HCT116 (cell line): Measurements from ENCODE around the gene KMT2B. TPM values are rescaled to one million over a fixed set of nuclear protein-coding genes. Genes with fewer than 3 reads are reported as not detected.

Source experiments
- ATAC-seq: fragments of 200-7000 bp; cut with Tn5 transposase; 2 replicates; pipeline ENCODE4 v1.9.1; 2020; ENCODE audit warnings: mild to moderate bottlenecking, moderate library complexity
- BruUV-seq: library from RNA; stranded (reverse); fragments of 400-500 nt; replicated peaks from 2 replicates; lab custom pipeline; 2021; lab: Mats Ljungman, UMichigan
- CTCF ChIA-PET: fragments of 300-600 bp; sonication (Branson Sonifier 250); formaldehyde crosslinking; loops from one replicate; lab custom pipeline; 2021; ENCODE audit warnings: antibody characterized with exemption; lab: Charles Lee
- POLR2A ChIA-PET: fragments of 300-600, 350-600 bp; sonication (Branson Sonifier 250); formaldehyde crosslinking; loops from one replicate; lab custom pipeline; 2021; ENCODE audit warnings: antibody characterized with exemption; lab: Charles Lee
- RAD21 ChIA-PET, 2 experiments: fragments of 300-600 bp; sonication (Branson Sonifier 250); formaldehyde crosslinking; loops; one replicate each; lab custom pipeline; 2023; ENCODE audit warnings: low total read pairs in 2 of 2; ENCODE audit not compliant: uncharacterized antibody in 2 of 2, unreplicated experiment in 2 of 2, low non-redundant PET in 1 of 2; lab: Charles Lee
- DNase-seq: peaks from one replicate; pipeline ENCODE4 v3.0.0-alpha.2; 2010; ENCODE audit warnings: low read depth, low spot score
- H2AFZ ChIP-seq: fragments of 200-600 bp; shearing (Covaris generic), sonication (generic); 2 replicates; pipeline ENCODE4 v1.6.1; 2017; ENCODE audit warnings: low read depth, mixed run types, mixed read lengths, antibody characterized with exemption, low read length; ENCODE audit not compliant: poor library complexity, severe bottlenecking
- H3K27ac ChIP-seq: 2 replicates; pipeline ENCODE4 v1.5.1; 2012; ENCODE audit warnings: low read depth, low read length
- H3K27me3 ChIP-seq: fragments of 200-600 bp; sonication (generic); 2 replicates; pipeline ENCODE4 v1.6.1; 2016; ENCODE audit warnings: mixed run types, low read length, mixed read lengths; ENCODE audit not compliant: insufficient read depth
- H3K36me3 ChIP-seq, 2 experiments: fragments of 200-500 bp in 1 of 2; fragments of 200-600 bp in 1 of 2; sonication (Bioruptor generic) in 1 of 2; sonication (generic) in 1 of 2; 2 replicates each; pipeline versions ENCODE4 v1.5.1 to v1.6.1; 2014 to 2016; ENCODE audit warnings: low read length in 2 of 2, inconsistent platforms in 1 of 2, mixed read lengths in 1 of 2, mixed run types in 1 of 2; ENCODE audit not compliant: insufficient read depth in 2 of 2, control insufficient read depth in 1 of 2
- H3K4me1 ChIP-seq, 2 experiments: fragments of 200-600 bp in 1 of 2; sonication (generic) in 1 of 2; 2 replicates each; pipeline versions ENCODE4 v1.5.1 to v1.6.1; 2012 to 2017; ENCODE audit warnings: low read length in 2 of 2, inconsistent platforms in 1 of 2, mild to moderate bottlenecking in 1 of 2, mixed read lengths in 1 of 2, mixed run types in 1 of 2, moderate library complexity in 1 of 2; ENCODE audit not compliant: insufficient read depth in 2 of 2, control insufficient read depth in 1 of 2
- H3K4me2 ChIP-seq: fragments of 200-600 bp; sonication (generic); 2 replicates; pipeline ENCODE4 v1.6.1; 2017; ENCODE audit warnings: mixed run types, low read length, mixed read lengths
- H3K4me3 ChIP-seq, 2 experiments: fragments of 200-600 bp in 1 of 2; sonication (generic) in 1 of 2; replicated peaks in 1 of 2; 2 replicates each; pipeline ENCODE4 v1.5.1; 2011 to 2016; ENCODE audit warnings: low read length in 2 of 2, control low read depth in 1 of 2, low read depth in 1 of 2, mild to moderate bottlenecking in 1 of 2, mixed read lengths in 1 of 2, mixed run types in 1 of 2
- H3K79me2 ChIP-seq: fragments of 200-600 bp; sonication (generic); 2 replicates; pipeline ENCODE4 v1.6.1; 2017; ENCODE audit warnings: mild to moderate bottlenecking, mixed run types, low read length, moderate library complexity, mixed read lengths; ENCODE audit not compliant: insufficient read depth
- H3K9ac ChIP-seq: fragments of 200-600 bp; sonication (generic); 2 replicates; pipeline ENCODE4 v1.6.1; 2016; ENCODE audit warnings: low read length, mixed read lengths
- H3K9me2 ChIP-seq: fragments of 200-600 bp; sonication (generic), shearing (Covaris generic); 2 replicates; pipeline ENCODE4 v1.6.1; 2017; ENCODE audit warnings: mixed run types, mild to moderate bottlenecking, moderate library complexity; ENCODE audit not compliant: insufficient read depth
- H3K9me3 ChIP-seq, 2 experiments: fragments of 200-500 bp in 1 of 2; fragments of 200-600 bp in 1 of 2; sonication (Bioruptor generic) in 1 of 2; sonication (generic) in 1 of 2; 2 replicates each; pipeline ENCODE4 v1.6.1; 2014 to 2017; ENCODE audit warnings: low read length in 2 of 2, mixed read lengths in 2 of 2, inconsistent platforms in 1 of 2, low read depth in 1 of 2, mild to moderate bottlenecking in 1 of 2, mixed run types in 1 of 2, moderate library complexity in 1 of 2; ENCODE audit not compliant: control insufficient read depth in 1 of 2, insufficient read depth in 1 of 2
- H4K20me1 ChIP-seq: fragments of 200-600 bp; sonication (generic), shearing (Covaris generic); 2 replicates; pipeline ENCODE4 v1.6.1; 2017; ENCODE audit warnings: mixed run types, mild to moderate bottlenecking, moderate library complexity; ENCODE audit not compliant: insufficient read depth
- EGR1 ChIP-seq: IDR thresholded peaks from 2 replicates; pipeline ENCODE4 v1.6.1; 2012; ENCODE audit warnings: low read depth
- ELF1 ChIP-seq: IDR thresholded peaks from 2 replicates; pipeline ENCODE4 v1.6.1; 2012; ENCODE audit warnings: low read depth, borderline replicate concordance
- EZH2phosphoT487 ChIP-seq: fragments of 200-600 bp; IDR thresholded peaks from 2 replicates; pipeline ENCODE4 v1.6.1; 2018; ENCODE audit warnings: antibody characterized with exemption, borderline replicate concordance
- FOSL1 ChIP-seq: IDR thresholded peaks from 2 replicates; pipeline ENCODE4 v1.6.1; 2012; ENCODE audit warnings: low read depth
- POLR2AphosphoS5 ChIP-seq: IDR thresholded peaks from 2 replicates; pipeline ENCODE4 v1.6.1; 2011; ENCODE audit warnings: mild to moderate bottlenecking, low read depth, low read length, moderate library complexity
- SIN3A ChIP-seq: IDR thresholded peaks from 2 replicates; pipeline ENCODE4 v1.6.1; 2012; ENCODE audit warnings: low read depth
- SRF ChIP-seq: IDR thresholded peaks from 2 replicates; pipeline ENCODE4 v1.6.1; 2012; ENCODE audit warnings: low read depth
- YY1 ChIP-seq: IDR thresholded peaks from 2 replicates; pipeline ENCODE4 v1.6.1; 2011; ENCODE audit warnings: low read length, low read depth, moderate library complexity, mild to moderate bottlenecking; ENCODE audit not compliant: insufficient replicate concordance; ENCODE audit errors: extremely low read depth
- ZFX ChIP-seq: fragments of 450-650 bp; IDR thresholded peaks from 2 replicates; pipeline ENCODE4 v1.6.1; 2017
- intact Hi-C: fragments of 100-400 bp; cut with micrococcal nuclease; formaldehyde crosslinking; loops from 2 replicates; pipeline ENCODE4 v1.10.0; 2022
- total RNA-seq: library from RNA; stranded (reverse); gene quantifications from one replicate; pipeline ENCODE4 v1.2.1, GENCODE V29; 2021; ENCODE audit not compliant: unreplicated experiment
- TF ChIP-seq, protein P1 (sequence below), 3 experiments: fragments of 200-600 bp in 1 of 3; sonication (generic) in 1 of 3; IDR thresholded peaks in 2 of 3; conservative IDR thresholded peaks in 1 of 3; 2 replicates each; pipeline ENCODE4 v1.5.1; 2012 to 2017; ENCODE audit warnings: low read depth in 2 of 3, low read length in 2 of 3, antibody characterized with exemption in 1 of 3, borderline replicate concordance in 1 of 3, control low read depth in 1 of 3, mild to moderate bottlenecking in 1 of 3, mixed read lengths in 1 of 3, mixed run types in 1 of 3, moderate library complexity in 1 of 3; ENCODE audit not compliant: insufficient read depth in 1 of 3
- TF ChIP-seq, protein P2 (sequence below): IDR thresholded peaks from 2 replicates; pipeline ENCODE4 v1.6.1; 2011; ENCODE audit warnings: mild to moderate bottlenecking, low read length, moderate library complexity; ENCODE audit not compliant: insufficient replicate concordance; ENCODE audit errors: extremely low read depth
- TF ChIP-seq, protein P3 (sequence below): IDR thresholded peaks from 2 replicates; pipeline ENCODE4 v1.6.1; 2012; ENCODE audit warnings: low read depth

KMT2B gene
- total RNA-seq, 1 experiment from 2014 or later = 29.9 TPM

DNA sequence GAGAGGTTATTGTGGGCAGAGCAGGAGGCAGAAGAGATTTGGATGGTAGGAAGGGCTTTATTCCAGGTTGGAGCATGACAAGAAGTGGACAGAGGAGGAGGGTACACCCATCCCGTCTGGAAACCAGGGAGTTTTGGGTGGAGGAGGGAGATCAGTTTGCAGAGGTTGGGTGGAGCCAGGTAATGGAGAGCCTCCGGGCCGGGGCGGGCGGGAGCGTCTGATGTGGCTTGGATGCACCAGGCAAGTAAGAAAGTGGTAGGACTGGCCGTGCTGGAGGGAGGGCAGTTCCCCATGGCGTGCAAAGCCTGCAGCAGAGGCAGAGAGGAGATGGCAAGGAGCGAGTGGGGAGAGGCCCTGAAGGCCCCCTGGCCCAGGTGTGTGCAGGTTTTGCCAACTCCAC, 13.6 kb downstream of the KMT2B start:
- RAD21 ChIA-PET = no interaction called here
- no peak for TF ChIP-seq SRF
- H3K9me2 ChIP-seq = no peaks in the 10 kb centered on the region
- H3K4me2 ChIP-seq = no peak overlapping the region
- no peak overlapping the region for H3K4me3 ChIP-seq
- no peaks in the 10 kb centered on the region for H3K27me3 ChIP-seq
- intact Hi-C loops = no loop called here
- CTCF ChIA-PET = no interaction called here
- no peak overlapping the region for H3K9ac ChIP-seq
- POLR2A ChIA-PET = no interaction called here
- no peak overlapping the region for H2AFZ ChIP-seq
- no peaks in the 10 kb centered on the region for H3K79me2 ChIP-seq
- DNase-seq (no peak), ATAC-seq (peak; percentile 19; the same call in 1 of the 2 replicates)
- no peaks in the 10 kb centered on the region for H3K4me1 ChIP-seq
- no peak overlapping the region for H3K27ac ChIP-seq
- no TSS peak for BruUV-seq
- H4K20me1 ChIP-seq = no peaks in the 10 kb centered on the region
- H3K9me3 ChIP-seq = no peaks in the 10 kb centered on the region
- peaks cover 44 to 48% of the 10 kb centered on the region in 2 experiments for H3K36me3 ChIP-seq

DNA sequence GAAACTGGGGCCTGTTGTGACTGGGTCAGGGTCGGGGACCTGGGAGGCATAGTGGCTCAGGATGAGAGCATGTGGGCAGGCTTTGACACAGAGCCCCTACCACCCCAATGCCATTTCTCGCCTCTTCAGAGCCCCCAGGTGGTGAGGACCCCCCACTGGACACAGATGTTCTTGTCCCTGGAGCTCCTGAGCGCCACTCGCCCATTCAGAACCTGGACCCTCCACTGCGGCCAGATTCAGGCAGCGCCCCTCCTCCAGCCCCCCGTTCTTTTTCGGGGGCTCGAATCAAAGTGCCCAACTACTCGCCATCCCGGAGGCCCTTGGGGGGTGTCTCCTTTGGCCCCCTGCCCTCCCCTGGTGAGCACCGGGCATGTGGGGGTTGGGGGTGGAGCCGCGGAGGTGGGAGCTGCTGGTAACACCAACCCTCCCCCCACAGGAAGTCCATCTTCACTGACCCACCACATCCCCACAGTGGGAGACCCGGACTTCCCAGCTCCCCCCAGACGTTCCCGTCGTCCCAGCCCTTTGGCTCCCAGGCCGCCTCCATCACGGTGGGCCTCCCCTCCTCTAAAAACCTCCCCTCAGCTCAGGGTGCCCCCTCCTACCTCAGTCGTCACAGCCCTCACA, 14.1 kb downstream of the KMT2B start:
- Histone ChIP-seq H3K27me3 (no peaks in the 10 kb centered on the region), H2AFZ (no peak overlapping the region), H3K4me2 (no peak overlapping the region), H3K4me3 (no peak overlapping the region), H3K4me1 (no peaks in the 10 kb centered on the region), H3K9me3 (no peaks in the 10 kb centered on the region), H3K79me2 (no peaks in the 10 kb centered on the region), H3K27ac (no peak overlapping the region), H4K20me1 (no peaks in the 10 kb centered on the region), H3K9me2 (no peaks in the 10 kb centered on the region), H3K36me3 (peaks cover 45 to 51% of the 10 kb centered on the region in 2 experiments), H3K9ac (no peak overlapping the region)
- ChIA-PET RAD21 (no interaction called here), POLR2A (no interaction called here), CTCF (no interaction called here)
- DNase-seq = no peak
- intact Hi-C loops = no loop called here
- ATAC-seq = no peak
- BruUV-seq = no TSS peak
- TF ChIP-seq SIN3A (no peak), EZH2phosphoT487 (no peak), SRF (no peak), EGR1 (no peak), YY1 (no peak), ZFX (no peak), FOSL1 (no peak), ELF1 (no peak), POLR2AphosphoS5 (no peak)
- TF ChIP-seq, protein P1, sequence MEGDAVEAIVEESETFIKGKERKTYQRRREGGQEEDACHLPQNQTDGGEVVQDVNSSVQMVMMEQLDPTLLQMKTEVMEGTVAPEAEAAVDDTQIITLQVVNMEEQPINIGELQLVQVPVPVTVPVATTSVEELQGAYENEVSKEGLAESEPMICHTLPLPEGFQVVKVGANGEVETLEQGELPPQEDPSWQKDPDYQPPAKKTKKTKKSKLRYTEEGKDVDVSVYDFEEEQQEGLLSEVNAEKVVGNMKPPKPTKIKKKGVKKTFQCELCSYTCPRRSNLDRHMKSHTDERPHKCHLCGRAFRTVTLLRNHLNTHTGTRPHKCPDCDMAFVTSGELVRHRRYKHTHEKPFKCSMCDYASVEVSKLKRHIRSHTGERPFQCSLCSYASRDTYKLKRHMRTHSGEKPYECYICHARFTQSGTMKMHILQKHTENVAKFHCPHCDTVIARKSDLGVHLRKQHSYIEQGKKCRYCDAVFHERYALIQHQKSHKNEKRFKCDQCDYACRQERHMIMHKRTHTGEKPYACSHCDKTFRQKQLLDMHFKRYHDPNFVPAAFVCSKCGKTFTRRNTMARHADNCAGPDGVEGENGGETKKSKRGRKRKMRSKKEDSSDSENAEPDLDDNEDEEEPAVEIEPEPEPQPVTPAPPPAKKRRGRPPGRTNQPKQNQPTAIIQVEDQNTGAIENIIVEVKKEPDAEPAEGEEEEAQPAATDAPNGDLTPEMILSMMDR (IDR thresholded peaks at IDR 0.05 in 2 of 3, conservative IDR thresholded peaks at IDR 0.05 in 1 of 3; ENCODE audit: borderline replicate concordance in 1 of 3, insufficient read depth in 1 of 3, low read depth in 2 of 3, low read length in 2 of 3) = no peak
- TF ChIP-seq, protein P2, sequence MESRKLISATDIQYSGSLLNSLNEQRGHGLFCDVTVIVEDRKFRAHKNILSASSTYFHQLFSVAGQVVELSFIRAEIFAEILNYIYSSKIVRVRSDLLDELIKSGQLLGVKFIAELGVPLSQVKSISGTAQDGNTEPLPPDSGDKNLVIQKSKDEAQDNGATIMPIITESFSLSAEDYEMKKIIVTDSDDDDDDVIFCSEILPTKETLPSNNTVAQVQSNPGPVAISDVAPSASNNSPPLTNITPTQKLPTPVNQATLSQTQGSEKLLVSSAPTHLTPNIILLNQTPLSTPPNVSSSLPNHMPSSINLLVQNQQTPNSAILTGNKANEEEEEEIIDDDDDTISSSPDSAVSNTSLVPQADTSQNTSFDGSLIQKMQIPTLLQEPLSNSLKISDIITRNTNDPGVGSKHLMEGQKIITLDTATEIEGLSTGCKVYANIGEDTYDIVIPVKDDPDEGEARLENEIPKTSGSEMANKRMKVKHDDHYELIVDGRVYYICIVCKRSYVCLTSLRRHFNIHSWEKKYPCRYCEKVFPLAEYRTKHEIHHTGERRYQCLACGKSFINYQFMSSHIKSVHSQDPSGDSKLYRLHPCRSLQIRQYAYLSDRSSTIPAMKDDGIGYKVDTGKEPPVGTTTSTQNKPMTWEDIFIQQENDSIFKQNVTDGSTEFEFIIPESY = no peak
- TF ChIP-seq, protein P3, sequence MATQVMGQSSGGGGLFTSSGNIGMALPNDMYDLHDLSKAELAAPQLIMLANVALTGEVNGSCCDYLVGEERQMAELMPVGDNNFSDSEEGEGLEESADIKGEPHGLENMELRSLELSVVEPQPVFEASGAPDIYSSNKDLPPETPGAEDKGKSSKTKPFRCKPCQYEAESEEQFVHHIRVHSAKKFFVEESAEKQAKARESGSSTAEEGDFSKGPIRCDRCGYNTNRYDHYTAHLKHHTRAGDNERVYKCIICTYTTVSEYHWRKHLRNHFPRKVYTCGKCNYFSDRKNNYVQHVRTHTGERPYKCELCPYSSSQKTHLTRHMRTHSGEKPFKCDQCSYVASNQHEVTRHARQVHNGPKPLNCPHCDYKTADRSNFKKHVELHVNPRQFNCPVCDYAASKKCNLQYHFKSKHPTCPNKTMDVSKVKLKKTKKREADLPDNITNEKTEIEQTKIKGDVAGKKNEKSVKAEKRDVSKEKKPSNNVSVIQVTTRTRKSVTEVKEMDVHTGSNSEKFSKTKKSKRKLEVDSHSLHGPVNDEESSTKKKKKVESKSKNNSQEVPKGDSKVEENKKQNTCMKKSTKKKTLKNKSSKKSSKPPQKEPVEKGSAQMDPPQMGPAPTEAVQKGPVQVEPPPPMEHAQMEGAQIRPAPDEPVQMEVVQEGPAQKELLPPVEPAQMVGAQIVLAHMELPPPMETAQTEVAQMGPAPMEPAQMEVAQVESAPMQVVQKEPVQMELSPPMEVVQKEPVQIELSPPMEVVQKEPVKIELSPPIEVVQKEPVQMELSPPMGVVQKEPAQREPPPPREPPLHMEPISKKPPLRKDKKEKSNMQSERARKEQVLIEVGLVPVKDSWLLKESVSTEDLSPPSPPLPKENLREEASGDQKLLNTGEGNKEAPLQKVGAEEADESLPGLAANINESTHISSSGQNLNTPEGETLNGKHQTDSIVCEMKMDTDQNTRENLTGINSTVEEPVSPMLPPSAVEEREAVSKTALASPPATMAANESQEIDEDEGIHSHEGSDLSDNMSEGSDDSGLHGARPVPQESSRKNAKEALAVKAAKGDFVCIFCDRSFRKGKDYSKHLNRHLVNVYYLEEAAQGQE = no peak
